ENCODE data around the gene AAMP.

AAMP gene

DNA sequence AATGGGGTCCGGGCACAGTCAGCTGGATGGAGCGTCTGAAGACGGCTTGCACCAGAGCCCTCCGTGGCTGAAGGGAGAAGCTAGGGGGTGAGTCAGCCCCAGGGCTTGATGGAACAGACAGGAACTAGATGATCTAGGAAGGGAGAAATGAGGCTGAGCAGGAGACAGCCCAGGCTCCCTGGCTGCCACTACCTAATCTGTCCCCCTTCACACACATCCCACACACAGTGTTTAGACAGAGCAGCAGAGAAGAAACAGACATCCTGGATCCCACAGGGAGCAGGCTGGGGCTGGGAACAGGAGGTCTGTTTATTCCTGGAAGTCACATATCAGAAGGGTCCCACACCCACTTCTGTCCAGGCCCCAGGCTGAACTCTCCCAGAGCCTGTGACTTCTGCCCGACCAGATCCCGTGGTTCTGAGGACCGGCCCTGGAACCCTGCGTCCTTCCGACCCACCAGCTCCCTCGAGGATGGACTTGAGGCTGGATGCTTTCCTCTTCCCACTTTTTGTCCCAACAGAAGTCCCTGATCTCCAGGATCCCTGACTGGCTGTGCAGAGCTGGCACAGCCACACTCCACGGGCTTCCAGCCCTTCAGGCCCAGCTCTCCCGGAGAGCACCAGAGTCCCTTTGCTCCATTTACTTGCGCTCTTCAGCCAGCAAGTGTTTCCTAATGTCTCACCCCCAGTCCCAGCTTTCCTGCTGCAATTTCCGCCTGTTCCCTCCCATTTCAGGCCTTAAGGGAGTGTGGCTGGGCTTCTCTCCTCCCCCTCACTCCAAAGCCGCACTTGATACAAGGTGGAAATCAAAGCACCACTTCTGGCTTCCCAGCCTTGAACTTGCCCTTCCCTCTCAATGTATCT is 10.6 kb downstream of the AAMP start:
- DNase-seq (ENCODE audit: low read depth) = peak; percentile 19

DNA sequence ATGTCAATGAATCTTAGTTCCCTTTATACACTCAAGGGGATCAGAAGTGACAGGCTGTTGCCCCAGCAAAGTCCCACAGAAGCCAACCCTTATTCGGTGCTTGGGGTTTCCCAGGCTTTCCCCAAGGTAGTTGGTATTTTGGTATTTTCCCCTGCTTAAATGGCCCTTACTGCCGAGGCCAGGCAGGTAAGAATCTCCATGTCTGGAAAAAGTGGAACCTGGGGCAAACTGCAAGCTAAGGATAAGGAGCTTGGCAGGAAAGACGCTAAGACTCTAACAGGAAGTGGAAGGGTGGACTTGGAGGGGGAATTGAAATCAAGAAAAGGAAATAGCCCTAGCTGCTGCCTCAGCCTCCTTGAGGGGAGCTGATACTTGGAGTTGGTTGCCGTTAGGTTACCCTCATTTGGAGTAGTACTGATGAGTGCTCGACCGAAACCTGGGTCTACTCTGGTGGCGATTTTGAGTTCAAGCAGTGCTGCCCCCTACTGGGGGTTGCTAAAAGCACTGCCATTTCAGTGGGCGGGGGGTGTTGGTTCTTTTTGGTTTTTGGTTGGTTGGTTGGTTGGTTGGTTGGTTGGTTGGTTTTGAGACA is 12.5 kb downstream of the AAMP start:
- DNase-seq (ENCODE audit: low read depth) = no peak

DNA sequence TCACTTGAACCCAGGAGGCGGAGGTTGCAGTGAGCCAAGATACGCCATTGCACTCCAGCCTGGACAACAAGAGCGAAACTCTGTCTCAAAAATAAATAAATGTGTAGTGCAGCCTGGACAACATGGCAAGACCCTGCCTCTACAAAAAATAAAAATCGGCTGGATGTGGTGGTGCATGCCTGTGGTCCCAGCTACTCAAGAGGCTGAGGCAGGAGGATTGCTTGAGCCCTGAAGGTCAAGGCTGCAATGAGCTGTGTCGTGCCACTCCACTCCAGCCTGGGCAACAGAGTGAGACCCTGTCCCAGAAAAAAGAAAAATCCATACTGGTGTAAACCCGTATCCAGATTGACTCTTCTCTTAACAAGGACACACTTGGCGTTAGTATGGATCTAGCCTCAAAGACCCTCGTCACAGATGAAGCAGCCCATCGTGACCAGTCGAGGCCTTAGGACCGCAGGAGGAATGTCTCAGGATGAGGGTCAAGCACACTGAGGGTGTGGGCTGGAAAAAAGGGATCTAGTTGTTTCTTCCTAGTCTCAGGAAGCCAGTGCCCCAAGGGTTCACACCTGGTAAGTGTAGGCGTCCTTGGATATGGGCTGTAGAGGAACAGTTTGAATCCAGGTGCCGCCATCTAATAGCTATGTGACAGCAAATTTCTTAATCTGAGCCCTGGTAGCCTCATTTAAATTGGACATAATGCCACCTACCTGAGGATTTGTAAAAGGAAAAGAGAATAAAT is 13.2 kb downstream of the AAMP start:
- no peak for DNase-seq (ENCODE audit: low read depth)

DNA sequence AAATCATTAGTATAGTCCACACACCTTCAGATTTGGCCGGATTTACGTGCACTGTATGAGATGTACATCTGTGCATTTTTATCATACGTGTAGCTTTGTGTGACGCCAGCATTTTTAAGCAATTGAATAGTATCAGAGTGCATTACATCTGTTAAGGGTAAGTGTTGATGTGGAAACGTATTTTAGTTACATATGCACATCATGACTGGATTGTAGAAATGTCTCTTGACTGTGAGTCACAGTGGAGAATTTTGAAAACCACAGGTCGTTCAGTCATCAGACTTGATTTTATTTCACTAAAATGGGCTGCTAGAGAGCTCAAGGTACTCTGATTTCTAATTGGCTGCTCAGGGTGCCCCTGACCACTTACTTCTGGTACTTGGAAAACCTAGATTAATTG is 14.5 kb downstream of the AAMP start:
- peak; percentile 15 for DNase-seq (ENCODE audit: low read depth)

DNA sequence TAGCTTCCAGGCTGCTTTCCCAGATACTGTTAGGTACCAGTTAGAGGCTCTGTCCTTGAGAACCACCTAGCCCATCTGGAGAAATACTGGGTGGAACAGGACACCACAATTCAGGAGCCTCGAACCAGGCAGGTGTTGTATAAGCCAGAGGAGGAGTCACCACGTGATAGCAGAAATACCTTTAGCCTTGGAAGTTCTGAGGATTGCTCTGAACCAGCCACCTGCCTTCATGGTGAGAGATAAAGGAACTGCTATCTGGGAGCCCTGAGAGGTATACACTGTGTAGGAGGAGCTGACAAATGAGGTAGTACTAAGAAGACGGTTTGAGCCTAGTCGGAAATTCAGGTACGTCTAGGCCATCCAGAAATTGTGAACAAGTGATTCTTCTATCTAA is 16.7 kb downstream of the AAMP start:
- no peak for DNase-seq (ENCODE audit: low read depth)

DNA sequence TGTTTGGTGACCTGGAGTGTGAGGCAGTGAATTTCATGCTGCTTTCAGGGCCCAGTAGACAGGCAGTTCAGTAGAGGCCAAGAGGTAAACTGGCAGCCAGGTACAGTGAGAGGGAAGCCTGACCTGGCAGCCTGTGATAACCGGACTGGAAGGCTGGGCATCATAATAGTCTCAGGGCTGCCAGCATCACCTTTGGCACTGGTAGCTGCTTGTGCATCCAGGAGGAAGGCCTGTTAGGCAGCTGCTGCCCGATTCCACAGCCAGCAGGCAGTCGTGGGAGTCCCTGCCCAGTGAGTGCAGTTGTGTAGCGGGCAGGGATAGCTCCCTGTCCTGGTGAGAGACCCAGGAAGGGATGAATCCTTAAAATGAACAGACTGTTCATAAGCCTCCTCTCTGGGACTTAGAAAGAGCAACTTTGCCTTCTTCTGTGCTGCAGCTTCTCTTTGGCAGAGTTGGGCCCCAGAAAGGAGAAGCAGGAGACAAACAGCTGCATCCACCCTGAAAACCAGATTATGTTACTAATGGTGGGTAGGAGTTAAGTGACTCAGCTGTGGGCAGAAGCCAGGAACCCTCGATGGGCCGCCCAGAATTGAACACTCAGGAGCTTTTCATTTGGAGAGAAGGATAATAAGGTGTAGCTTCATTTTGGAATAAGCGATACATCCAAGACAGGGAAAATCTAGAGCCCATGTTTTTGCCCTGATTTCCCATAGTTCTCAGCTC is 17.3 kb downstream of the AAMP start:
- no peak for DNase-seq (ENCODE audit: low read depth)

DNA sequence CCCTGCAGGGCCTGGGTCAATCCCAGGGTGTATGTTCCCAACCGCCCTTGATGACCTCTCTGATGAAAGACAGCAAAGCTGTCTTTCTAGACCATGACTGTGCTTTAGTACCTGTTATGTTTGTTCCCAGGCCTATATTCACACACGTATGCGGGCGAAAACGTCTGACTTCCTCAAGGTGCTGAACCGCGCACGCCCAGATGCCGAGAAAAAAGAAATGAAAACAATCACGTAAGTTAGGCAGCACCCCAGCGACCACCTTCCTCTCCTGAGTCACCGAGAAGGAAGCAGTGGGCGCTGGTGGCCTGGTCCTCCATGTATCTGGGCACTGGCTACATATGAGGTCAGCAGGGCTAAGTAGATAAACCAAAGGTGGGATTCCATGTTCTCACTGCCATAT is 20.2 kb downstream of the AAMP start:
- no peak for DNase-seq (ENCODE audit: low read depth)

DNA sequence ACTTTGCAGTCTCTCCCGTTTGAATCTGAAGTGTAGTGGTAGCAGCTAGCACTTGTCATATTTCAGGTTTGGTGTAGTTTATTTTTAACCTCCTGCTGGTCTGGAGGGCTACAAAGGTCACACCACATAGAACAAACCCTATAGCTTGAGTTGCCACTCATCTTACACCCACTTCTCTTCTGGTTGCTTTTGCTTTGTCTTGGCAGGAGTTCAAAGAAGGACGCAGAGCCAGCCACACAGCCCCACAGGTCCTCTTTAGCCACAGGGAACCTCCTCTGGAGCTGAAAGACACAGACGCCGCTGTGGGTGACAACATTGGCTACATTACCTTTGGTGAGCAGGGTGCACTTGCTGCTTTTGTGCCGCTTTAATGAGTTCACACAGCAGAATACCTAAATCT is 24.7 kb downstream of the AAMP start:
- DNase-seq (ENCODE audit: low read depth) = no peak

DNA sequence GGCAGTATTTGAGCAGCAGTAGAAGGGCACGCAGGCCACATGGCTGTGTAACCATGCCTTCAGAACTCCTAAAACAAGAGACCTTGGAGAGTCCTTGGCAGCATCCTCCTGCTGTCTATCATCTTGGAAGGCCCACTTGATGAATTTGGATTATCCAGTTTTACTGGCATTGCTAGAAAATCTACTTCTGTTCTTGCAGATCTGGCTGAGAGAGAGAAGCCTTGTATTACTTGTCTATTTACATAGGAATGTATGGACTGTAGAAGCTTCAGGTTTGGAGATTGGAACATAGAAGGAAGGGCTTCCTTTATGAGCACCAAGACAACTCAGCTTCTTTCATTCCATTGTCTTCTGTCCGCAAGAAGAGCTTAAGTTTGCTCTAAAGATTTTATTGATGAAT is 25.3 kb downstream of the AAMP start:
- DNase-seq (ENCODE audit: low read depth) = no peak

DNA sequence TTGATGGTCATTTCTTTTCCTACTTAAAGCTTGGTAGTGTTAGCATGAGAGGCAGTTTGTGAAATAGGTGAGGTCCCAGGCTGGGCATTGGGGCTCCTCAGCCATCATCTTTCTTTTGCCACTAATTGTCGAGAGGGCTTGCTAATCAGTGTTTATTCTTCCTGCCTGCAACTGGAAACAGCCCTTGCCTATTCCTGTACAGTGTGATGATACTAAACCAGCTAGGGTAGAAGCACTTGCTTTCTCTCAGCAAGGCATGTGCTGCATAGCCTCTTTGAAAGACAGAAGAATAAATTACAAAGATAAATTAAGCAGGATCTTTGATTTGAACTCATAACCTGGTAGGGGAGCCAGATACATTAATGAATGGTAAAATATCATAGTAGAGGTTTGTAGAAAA is 25.7 kb downstream of the AAMP start:
- no peak for DNase-seq (ENCODE audit: low read depth)

DNA sequence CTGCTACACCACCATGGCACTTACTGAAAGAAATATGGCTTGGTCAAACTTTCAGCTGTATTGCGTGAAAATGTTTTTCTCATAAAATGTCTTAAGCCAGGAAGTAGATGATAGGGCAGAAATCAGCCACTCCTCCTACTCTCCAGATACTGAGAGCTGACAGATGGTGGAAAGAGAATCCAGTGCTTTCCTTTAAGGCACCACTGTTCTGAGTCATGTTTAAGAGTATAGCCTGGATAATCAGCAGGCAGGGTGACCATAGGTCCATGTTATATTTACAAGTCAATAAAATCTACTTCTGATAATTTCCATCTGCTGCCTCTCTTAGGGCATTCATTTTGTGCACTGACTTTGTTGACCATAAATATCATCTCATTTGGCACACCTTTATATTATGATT is 31.1 kb downstream of the AAMP start:
- no peak for DNase-seq (ENCODE audit: low read depth)

DNA sequence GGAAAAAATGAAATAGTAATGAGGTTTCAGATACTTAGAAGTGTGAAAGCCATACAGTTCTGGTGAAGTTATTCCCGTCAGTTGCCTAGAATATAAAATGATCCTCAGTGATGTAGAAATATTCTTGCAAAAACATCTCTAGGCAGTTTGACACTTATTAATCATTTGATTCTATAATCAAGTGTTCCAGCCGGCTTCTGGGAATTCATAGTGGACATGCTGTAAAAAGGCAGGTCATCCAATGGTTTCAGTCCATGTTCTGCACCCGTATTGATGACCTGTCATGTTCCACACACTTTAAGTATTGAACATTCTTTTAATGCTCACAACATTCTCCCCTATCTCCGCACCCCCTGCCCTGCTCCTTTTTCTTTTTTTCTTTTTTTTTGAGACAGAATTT is 33.1 kb downstream of the AAMP start:
- no peak for DNase-seq (ENCODE audit: low read depth)

DNA sequence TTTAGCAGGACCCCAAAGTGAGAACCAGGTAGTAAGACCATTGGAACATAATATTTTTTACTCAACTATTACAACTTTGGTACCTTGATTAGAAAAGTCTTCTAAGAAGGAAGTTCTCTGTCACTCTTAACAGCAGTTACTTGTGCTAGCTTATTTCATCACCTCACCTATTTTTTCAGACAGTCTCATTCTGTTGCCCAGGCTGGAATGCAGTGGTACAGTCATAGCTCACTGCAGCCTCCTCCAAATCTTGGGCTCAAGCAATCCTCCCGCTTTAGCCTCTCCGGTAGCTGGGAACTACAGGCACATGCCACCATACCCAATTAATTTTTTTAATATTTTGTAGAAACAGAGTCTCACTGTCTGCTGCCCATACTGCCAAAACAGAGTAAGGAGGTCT is 34.9 kb downstream of the AAMP start:
- DNase-seq (ENCODE audit: low read depth) = no peak

DNA sequence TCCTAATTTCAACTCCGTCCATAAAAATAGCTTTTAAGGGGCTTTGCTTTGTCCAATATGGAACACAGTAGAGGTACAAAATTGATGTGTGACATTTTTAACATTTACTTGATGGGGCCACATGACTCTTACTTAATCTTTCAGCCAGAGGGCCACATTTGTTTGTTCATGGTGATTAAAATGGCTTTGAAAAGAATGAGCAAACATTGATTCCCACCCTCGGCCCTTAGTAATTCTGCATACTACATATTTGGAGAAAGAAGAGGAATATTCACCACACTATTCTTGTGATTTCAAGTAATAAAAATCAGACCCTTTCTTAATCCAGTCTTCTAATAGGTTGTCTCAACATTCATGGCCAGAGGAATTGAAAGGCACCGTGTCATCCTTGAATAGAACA is 35.4 kb downstream of the AAMP start:
- no peak for DNase-seq (ENCODE audit: low read depth)

DNA sequence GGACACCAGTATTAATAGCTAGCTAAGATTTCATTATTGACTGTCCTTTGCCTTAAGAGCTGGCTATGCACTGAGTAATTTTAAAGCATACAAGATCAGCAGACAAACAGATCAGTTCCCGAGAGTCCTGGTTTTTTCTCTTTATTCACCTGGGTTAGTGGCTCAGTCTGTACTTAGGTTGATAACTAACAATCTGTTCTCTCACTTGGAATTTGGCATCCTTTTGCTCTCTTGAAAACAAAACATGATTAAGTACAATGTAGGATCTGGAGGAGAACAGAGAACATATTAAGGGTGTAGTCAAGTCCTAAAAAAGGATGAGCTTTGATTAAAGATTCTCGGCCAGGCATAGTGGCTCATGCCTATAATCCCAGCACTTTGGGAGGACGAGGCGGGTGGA is 36.4 kb downstream of the AAMP start:
- DNase-seq (ENCODE audit: low read depth) = no peak

DNA sequence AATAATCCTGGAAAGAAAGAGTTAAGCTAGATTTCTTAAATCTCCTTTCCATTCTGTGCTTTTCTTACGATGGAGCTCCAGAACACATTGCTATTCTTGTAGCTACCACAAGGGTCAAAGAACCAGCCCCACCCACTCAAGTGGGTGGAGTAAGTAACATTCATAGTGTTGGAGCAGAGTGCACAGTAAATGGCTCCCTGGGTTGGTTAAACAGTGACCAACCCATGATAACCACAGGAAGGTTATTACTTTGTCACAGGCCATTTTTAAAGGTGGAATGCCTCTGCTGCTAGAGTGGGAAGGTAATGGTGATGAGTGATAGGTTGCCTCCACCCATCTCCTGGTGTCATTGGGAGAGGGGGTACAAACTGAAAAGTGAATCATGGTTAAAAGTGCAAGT is 39.1 kb downstream of the AAMP start:
- DNase-seq (ENCODE audit: low read depth) = no peak

DNA sequence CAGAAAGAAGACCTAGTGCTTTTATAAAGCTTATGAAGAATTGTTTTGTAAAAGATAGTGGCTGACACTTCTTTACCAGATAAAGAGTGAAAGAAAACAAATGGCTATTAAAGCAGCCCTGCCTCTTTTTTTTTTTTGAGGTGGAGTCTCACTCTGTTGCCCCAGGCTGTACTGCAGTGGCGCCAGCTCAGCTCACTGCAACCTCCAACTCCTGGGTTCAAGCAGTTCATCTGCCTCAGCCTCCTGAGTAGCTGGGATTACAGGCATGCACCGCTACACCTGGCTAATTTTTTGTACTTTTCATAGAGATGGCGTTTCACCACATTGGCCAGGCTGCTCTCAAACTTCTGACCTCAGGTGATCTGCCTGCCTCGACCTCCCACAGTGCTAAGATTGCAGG is 40.1 kb downstream of the AAMP start:
- DNase-seq (ENCODE audit: low read depth) = no peak

DNA sequence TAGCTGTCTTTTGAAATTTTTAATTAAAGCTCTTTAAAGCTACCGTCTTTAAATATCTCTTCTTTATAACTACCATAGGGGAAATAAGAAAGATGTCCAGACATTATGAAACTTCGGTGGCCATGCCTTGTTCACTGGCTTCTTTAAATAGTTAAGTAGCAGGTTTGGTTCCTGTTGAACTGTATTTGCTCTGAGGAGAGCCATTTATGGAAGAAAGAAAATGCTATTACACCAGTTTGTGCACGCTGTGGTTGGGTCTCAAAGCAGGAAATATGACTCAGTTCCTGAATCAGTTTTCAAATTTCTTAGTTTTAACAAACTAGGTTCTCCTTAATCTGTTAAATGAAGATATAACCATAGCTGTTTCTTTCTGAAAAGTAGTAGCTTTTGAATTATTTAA is 40.7 kb downstream of the AAMP start:
- DNase-seq (ENCODE audit: low read depth) = peak; percentile 67

DNA sequence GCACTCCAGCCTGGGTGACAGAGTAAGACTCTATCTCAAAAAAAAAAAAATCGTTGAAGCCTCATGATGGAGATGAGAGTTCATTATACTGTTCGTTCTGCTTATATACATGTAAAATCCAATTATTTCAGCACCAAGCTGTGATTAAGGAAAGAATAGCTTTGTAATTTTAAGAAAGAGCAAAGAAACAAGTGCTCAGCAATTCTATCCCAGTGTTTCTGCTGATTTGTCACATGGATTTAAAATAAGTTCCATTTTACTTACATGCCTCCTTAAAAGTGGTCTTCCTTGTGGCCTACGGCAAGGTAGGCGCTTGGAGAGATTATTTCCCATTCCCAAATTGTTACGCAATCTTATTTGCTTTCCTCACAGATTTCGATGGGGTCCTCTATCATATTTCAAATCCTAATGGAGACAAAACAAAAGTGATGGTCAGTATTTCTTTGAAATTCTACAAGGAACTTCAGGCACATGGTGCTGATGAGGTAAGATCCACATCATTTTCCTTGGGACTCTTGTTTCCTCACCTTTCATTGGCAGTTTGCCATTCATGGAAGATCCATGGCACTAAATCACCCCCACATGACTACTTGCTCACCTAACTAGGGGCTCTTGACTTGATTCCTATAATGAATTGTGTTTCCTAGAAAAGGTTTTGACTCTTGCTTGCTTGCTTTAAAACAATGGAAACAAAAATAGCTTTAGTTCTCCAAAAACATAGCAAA is 41.4 kb downstream of the AAMP start:
- DNase-seq (ENCODE audit: low read depth) = no peak

DNA sequence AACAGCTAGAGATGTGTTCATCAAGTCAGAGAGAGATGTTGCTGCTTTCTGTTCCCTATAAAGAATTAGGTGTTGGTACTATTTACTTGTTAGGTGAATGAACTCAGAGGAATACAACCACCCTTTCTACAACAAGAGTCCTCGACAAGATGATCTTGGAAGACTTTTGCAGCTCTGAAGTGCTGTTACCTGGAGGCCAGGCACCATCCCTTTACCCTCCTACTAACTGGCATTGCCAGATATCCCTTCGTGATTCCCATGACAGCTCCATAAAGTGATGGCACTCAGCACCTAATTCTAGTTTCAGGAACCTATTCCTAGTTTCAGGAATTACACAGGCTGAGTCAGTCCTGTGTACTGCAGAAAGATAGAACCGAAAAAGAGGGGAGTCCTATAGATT is 43.0 kb downstream of the AAMP start:
- no peak for DNase-seq (ENCODE audit: low read depth)

DNA sequence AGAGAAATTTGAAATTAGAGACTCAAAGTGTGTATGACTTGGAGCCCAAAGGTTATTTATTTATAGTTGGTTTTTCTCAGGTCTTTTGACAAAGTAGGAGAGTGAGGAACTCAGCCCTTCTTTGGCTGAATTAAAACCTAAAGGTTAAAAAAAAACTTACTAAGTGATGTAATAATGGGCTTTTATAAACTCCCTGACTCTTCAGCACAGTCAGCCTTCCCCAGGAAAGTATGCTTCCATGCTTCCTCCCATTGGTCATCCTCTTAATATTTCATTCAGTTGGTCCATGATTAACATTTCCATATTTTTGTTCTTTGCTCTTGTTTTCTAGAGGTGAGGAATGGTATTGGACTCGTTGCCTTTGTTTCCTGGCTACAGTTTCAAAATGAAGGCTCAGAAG is 45.8 kb downstream of the AAMP start:
- DNase-seq (ENCODE audit: low read depth) = no peak

DNA sequence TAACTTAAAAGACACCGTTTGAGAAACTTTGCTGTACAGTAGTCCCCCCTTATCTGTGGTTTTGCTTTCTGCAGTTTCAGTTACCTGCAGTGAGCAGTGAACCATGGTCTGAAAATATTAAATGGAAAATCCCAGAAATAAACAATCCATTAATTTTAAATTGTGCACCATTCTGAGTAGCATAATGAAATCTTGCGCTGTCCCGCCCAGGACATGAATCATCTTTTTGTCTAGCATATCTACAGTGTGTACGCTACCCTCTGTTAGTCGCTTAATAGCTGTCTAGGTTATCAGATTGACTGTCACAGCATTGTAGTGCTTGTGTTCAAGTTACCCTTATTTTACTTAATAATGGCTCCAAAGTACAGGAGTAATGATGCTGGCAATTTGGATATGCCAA is 46.9 kb downstream of the AAMP start:
- no peak for DNase-seq (ENCODE audit: low read depth)
